Stimulated activated CD8-positive, alpha-beta memory T cell treated with anti-CD3 and anti-CD28 coated beads, Interleukin-4, amount 100 ng/mL, for 1 hour (primary cell): ENCODE measurements around the gene BUD31.

Experiments used
- DNase-seq, 2 donors: peaks; one replicate each; pipeline ENCODE4 v3.0.0-alpha.2; 2020; ENCODE audit warnings: low read depth in 2 of 2, low spot score in 1 of 2

Gene BUD31

GRCh38 chr7:99461221-99461620 is 52.5 kb downstream of the BUD31 start:
- no peak for DNase-seq

- no peak for DNase-seq
Observed at GRCh38 chr7:99465421-99465768, 56.6 kb downstream of the BUD31 start.

GRCh38 chr7:99468336-99468918 is 59.7 kb downstream of the BUD31 start:
- DNase-seq, result no peak
